Measurements from ENCODE around the gene ZFP42. TPM values are rescaled to one million over a fixed set of nuclear protein-coding genes. Genes with fewer than 3 reads are reported as not detected.

ZFP42 gene
- total RNA-seq, 1 experiment from 2014 or later, result not detected

DNA sequence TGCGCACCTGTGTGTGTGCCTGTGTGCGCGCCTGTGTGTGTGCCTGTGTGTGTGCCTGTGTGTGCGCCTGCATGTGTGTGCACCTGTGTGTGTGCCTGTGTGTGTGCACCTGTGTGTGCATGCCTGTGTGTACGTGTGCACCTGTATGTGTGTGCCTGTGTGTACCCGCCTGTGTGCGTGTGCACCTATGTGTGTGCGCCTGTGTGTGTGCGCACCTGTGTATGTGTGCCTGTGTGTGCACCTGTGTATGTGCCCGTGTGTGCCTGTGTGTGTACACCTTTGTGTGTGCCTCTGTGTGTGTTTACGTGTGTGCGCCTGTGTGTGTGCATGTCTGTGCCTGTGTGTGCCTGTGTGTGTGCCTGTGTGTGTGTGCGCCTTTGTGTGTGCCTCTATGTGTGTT lies 33.5 kb downstream of the ZFP42 start:
- no peak overlapping the region for H2AFZ ChIP-seq (ENCODE audit: low read length)
- DNase-seq, result no peak
- H3K27me3 ChIP-seq (ENCODE audit: low read length), result no peaks in the 10 kb centered on the region
- H3K9me3 ChIP-seq (ENCODE audit: low read length), result no peaks in the 10 kb centered on the region
- H3K4me2 ChIP-seq (ENCODE audit: low read depth, low read length, poor library complexity, severe bottlenecking), result no peak overlapping the region
- no peaks in the 10 kb centered on the region for H3K79me2 ChIP-seq (ENCODE audit: low read length)
- H3K9me2 ChIP-seq (replicated peaks; ENCODE audit: insufficient read depth, low read length), result no peaks in the 10 kb centered on the region
- H3K36me3 ChIP-seq (ENCODE audit: insufficient read depth, low read length), result no peaks in the 10 kb centered on the region
- no peaks in the 10 kb centered on the region for H3K4me1 ChIP-seq (ENCODE audit: low read length)
- H4K20me1 ChIP-seq (ENCODE audit: insufficient read depth, low read depth, low read length), result no peaks in the 10 kb centered on the region
- H3K4me3 ChIP-seq (ENCODE audit: low read length), result no peak overlapping the region
- H3K9ac ChIP-seq (ENCODE audit: low read length), result no peak overlapping the region
- H3K27ac ChIP-seq (ENCODE audit: low read length), result no peak overlapping the region

DNA sequence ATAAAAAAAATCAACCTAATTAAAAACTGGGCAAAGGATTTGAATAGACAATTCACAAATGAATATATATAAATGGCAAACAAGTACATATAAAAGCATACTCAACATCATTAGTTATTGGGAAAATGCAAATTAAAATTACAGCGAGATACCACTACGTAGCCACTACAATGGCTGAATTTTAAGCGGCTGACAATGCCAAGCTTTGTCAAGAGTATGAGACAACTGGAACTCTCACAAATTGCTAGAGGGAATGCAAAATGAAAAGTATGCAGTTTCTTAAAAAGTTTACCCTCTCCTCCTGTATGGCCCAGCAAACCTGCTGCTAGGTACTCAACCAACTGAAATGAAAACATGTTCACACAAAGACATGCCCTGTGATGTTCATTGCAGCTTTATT lies 34.8 kb downstream of the ZFP42 start:
- Histone ChIP-seq H3K27ac (ENCODE audit: low read length) (no peak overlapping the region), H3K4me1 (ENCODE audit: low read length) (no peaks in the 10 kb centered on the region), H3K9me2 (replicated peaks; ENCODE audit: insufficient read depth, low read length) (no peaks in the 10 kb centered on the region), H3K4me2 (ENCODE audit: low read depth, low read length, poor library complexity, severe bottlenecking) (no peak overlapping the region), H2AFZ (ENCODE audit: low read length) (no peak overlapping the region), H3K9ac (ENCODE audit: low read length) (no peak overlapping the region), H3K79me2 (ENCODE audit: low read length) (no peaks in the 10 kb centered on the region), H4K20me1 (ENCODE audit: insufficient read depth, low read depth, low read length) (no peaks in the 10 kb centered on the region), H3K4me3 (ENCODE audit: low read length) (no peak overlapping the region), H3K36me3 (ENCODE audit: insufficient read depth, low read length) (no peaks in the 10 kb centered on the region), H3K27me3 (ENCODE audit: low read length) (no peaks in the 10 kb centered on the region), H3K9me3 (ENCODE audit: low read length) (no peaks in the 10 kb centered on the region)
- no peak for DNase-seq

DNA sequence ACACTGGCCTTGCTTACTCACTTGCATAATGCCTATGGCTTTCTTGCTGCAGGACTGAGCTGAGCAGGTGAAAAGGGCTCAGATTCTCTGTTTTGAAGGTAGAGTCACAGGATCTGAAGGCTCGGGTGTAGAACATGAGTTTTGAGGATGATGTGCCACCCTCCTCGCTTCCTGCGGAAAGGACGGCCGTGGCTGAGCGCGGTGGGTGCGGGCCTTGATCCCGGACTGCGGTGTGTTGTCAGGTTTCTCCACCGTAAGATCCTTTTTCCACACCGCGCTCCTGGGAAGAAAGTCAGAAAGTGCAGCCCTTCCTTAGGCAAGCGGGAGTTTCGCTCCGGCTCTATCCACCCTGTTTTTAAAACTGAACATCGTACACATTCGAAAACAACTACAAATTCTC lies 36.2 kb downstream of the ZFP42 start:
- H3K27me3 ChIP-seq (ENCODE audit: low read length), result no peaks in the 10 kb centered on the region
- H4K20me1 ChIP-seq (ENCODE audit: insufficient read depth, low read depth, low read length), result no peaks in the 10 kb centered on the region
- DNase-seq, result no peak
- H3K9me2 ChIP-seq (replicated peaks; ENCODE audit: insufficient read depth, low read length), result no peaks in the 10 kb centered on the region
- H3K9ac ChIP-seq (ENCODE audit: low read length), result no peak overlapping the region
- no peak overlapping the region for H2AFZ ChIP-seq (ENCODE audit: low read length)
- H3K4me2 ChIP-seq (ENCODE audit: low read depth, low read length, poor library complexity, severe bottlenecking), result no peak overlapping the region
- no peaks in the 10 kb centered on the region for H3K4me1 ChIP-seq (ENCODE audit: low read length)
- no peaks in the 10 kb centered on the region for H3K9me3 ChIP-seq (ENCODE audit: low read length)
- no peaks in the 10 kb centered on the region for H3K79me2 ChIP-seq (ENCODE audit: low read length)
- no peak overlapping the region for H3K4me3 ChIP-seq (ENCODE audit: low read length)
- H3K36me3 ChIP-seq (ENCODE audit: insufficient read depth, low read length), result no peaks in the 10 kb centered on the region
- no peak overlapping the region for H3K27ac ChIP-seq (ENCODE audit: low read length)

DNA sequence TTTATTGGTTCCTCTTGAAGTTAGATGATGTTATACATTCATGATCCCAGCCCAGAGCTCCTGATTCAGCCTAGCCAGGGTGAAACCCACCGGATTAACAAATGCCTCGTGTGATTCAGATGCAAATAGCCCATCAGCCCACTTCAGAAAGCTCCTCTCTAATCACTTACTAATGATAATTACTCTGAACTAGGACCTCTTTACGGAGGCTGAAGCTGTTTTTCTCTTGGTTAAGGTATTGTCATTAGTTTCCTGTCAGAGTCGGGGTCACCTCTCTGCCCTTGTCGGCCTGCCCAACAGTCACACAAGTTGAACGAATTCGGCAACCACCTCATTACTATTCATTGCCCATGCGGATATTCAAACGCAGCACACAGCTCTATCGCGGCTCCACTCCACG lies 36.6 kb downstream of the ZFP42 start:
- Histone ChIP-seq H4K20me1 (ENCODE audit: insufficient read depth, low read depth, low read length) (no peaks in the 10 kb centered on the region), H3K36me3 (ENCODE audit: insufficient read depth, low read length) (no peaks in the 10 kb centered on the region), H3K79me2 (ENCODE audit: low read length) (no peaks in the 10 kb centered on the region), H3K4me3 (ENCODE audit: low read length) (no peak overlapping the region), H3K4me2 (ENCODE audit: low read depth, low read length, poor library complexity, severe bottlenecking) (no peak overlapping the region), H3K4me1 (ENCODE audit: low read length) (no peaks in the 10 kb centered on the region), H2AFZ (ENCODE audit: low read length) (no peak overlapping the region), H3K27ac (ENCODE audit: low read length) (no peak overlapping the region), H3K27me3 (ENCODE audit: low read length) (no peaks in the 10 kb centered on the region), H3K9me2 (replicated peaks; ENCODE audit: insufficient read depth, low read length) (no peaks in the 10 kb centered on the region), H3K9me3 (ENCODE audit: low read length) (no peaks in the 10 kb centered on the region), H3K9ac (ENCODE audit: low read length) (no peak overlapping the region)
- no peak for DNase-seq

DNA sequence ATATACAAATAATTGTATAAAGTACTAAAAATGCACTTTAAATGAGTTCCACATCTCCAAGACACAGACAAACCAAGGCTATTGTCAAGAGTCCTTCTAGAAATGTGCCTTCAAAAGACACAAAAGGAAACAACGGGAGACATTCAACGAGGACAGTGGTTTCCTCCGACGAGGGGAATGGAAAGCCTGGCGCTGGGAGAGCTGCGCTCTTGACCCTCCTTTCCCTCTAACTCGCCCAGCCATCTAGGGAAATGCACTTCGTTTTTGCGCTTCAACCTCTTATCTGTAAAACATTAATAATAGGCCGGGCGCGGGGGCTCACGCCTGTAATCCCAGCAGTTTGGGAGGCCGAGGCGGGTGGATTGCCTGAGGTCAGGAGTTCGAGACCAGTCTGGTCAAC lies 37.0 kb downstream of the ZFP42 start:
- Histone ChIP-seq H3K36me3 (ENCODE audit: insufficient read depth, low read length) (no peaks in the 10 kb centered on the region), H3K4me1 (ENCODE audit: low read length) (no peaks in the 10 kb centered on the region), H3K9ac (ENCODE audit: low read length) (no peak overlapping the region), H3K4me2 (ENCODE audit: low read depth, low read length, poor library complexity, severe bottlenecking) (no peak overlapping the region), H2AFZ (ENCODE audit: low read length) (no peak overlapping the region), H3K9me2 (replicated peaks; ENCODE audit: insufficient read depth, low read length) (no peaks in the 10 kb centered on the region), H3K27me3 (ENCODE audit: low read length) (no peaks in the 10 kb centered on the region), H4K20me1 (ENCODE audit: insufficient read depth, low read depth, low read length) (no peaks in the 10 kb centered on the region), H3K79me2 (ENCODE audit: low read length) (no peaks in the 10 kb centered on the region), H3K4me3 (ENCODE audit: low read length) (no peak overlapping the region), H3K9me3 (ENCODE audit: low read length) (no peaks in the 10 kb centered on the region), H3K27ac (ENCODE audit: low read length) (no peak overlapping the region)
- no peak for DNase-seq

- no peaks in the 10 kb centered on the region for H3K4me1 ChIP-seq (ENCODE audit: low read length)
Measured at GRCh38 chr4:188037003-188037713, 41.6 kb downstream of the ZFP42 start.

GRCh38 chr4:188041721-188042120 lies 46.1 kb downstream of the ZFP42 start:
- H3K9me2 ChIP-seq (replicated peaks; ENCODE audit: insufficient read depth, low read length), result no peaks in the 10 kb centered on the region

More at GRCh38 chr4:188037003-188037713, 41.6 kb downstream of the ZFP42 start:
- H3K27ac ChIP-seq (ENCODE audit: low read length), result no peak overlapping the region
- no peak overlapping the region for H2AFZ ChIP-seq (ENCODE audit: low read length)
- no peak overlapping the region for H3K4me2 ChIP-seq (ENCODE audit: low read depth, low read length, poor library complexity, severe bottlenecking)
- no peaks in the 10 kb centered on the region for H3K9me3 ChIP-seq (ENCODE audit: low read length)
- H4K20me1 ChIP-seq (ENCODE audit: insufficient read depth, low read depth, low read length), result no peaks in the 10 kb centered on the region
- no peaks in the 10 kb centered on the region for H3K27me3 ChIP-seq (ENCODE audit: low read length)
- H3K4me3 ChIP-seq (ENCODE audit: low read length), result no peak overlapping the region
- H3K9ac ChIP-seq (ENCODE audit: low read length), result no peak overlapping the region
- H3K36me3 ChIP-seq (ENCODE audit: insufficient read depth, low read length), result no peaks in the 10 kb centered on the region
- H3K79me2 ChIP-seq (ENCODE audit: low read length), result no peaks in the 10 kb centered on the region
- no peak for DNase-seq
- no peaks in the 10 kb centered on the region for H3K9me2 ChIP-seq (replicated peaks; ENCODE audit: insufficient read depth, low read length)

GRCh38 chr4:188042191-188042590 lies 46.6 kb downstream of the ZFP42 start:
- Histone ChIP-seq H4K20me1 (ENCODE audit: insufficient read depth, low read depth, low read length) (no peaks in the 10 kb centered on the region), H3K4me1 (ENCODE audit: low read length) (no peaks in the 10 kb centered on the region), H3K9ac (ENCODE audit: low read length) (no peak overlapping the region), H3K36me3 (ENCODE audit: insufficient read depth, low read length) (no peaks in the 10 kb centered on the region), H3K27me3 (ENCODE audit: low read length) (no peaks in the 10 kb centered on the region), H3K79me2 (ENCODE audit: low read length) (no peaks in the 10 kb centered on the region), H2AFZ (ENCODE audit: low read length) (no peak overlapping the region), H3K4me2 (ENCODE audit: low read depth, low read length, poor library complexity, severe bottlenecking) (no peak overlapping the region), H3K4me3 (ENCODE audit: low read length) (no peak overlapping the region), H3K9me3 (ENCODE audit: low read length) (no peaks in the 10 kb centered on the region), H3K9me2 (replicated peaks; ENCODE audit: insufficient read depth, low read length) (no peaks in the 10 kb centered on the region), H3K27ac (ENCODE audit: low read length) (no peak overlapping the region)
- no peak for DNase-seq

More at GRCh38 chr4:188041721-188042120, 46.1 kb downstream of the ZFP42 start:
- Histone ChIP-seq H2AFZ (ENCODE audit: low read length) (no peak overlapping the region), H3K4me3 (ENCODE audit: low read length) (no peak overlapping the region), H4K20me1 (ENCODE audit: insufficient read depth, low read depth, low read length) (no peaks in the 10 kb centered on the region), H3K36me3 (ENCODE audit: insufficient read depth, low read length) (no peaks in the 10 kb centered on the region), H3K9ac (ENCODE audit: low read length) (no peak overlapping the region), H3K4me1 (ENCODE audit: low read length) (no peaks in the 10 kb centered on the region), H3K9me3 (ENCODE audit: low read length) (no peaks in the 10 kb centered on the region), H3K27ac (ENCODE audit: low read length) (no peak overlapping the region), H3K27me3 (ENCODE audit: low read length) (no peaks in the 10 kb centered on the region), H3K79me2 (ENCODE audit: low read length) (no peaks in the 10 kb centered on the region), H3K4me2 (ENCODE audit: low read depth, low read length, poor library complexity, severe bottlenecking) (no peak overlapping the region)
- DNase-seq, result no peak

Data from Karpas-422 (cell line).